Measurements from ENCODE around the gene TBCE.

Gene TBCE, protein sequence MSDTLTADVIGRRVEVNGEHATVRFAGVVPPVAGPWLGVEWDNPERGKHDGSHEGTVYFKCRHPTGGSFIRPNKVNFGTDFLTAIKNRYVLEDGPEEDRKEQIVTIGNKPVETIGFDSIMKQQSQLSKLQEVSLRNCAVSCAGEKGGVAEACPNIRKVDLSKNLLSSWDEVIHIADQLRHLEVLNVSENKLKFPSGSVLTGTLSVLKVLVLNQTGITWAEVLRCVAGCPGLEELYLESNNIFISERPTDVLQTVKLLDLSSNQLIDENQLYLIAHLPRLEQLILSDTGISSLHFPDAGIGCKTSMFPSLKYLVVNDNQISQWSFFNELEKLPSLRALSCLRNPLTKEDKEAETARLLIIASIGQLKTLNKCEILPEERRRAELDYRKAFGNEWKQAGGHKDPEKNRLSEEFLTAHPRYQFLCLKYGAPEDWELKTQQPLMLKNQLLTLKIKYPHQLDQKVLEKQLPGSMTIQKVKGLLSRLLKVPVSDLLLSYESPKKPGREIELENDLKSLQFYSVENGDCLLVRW

DNA sequence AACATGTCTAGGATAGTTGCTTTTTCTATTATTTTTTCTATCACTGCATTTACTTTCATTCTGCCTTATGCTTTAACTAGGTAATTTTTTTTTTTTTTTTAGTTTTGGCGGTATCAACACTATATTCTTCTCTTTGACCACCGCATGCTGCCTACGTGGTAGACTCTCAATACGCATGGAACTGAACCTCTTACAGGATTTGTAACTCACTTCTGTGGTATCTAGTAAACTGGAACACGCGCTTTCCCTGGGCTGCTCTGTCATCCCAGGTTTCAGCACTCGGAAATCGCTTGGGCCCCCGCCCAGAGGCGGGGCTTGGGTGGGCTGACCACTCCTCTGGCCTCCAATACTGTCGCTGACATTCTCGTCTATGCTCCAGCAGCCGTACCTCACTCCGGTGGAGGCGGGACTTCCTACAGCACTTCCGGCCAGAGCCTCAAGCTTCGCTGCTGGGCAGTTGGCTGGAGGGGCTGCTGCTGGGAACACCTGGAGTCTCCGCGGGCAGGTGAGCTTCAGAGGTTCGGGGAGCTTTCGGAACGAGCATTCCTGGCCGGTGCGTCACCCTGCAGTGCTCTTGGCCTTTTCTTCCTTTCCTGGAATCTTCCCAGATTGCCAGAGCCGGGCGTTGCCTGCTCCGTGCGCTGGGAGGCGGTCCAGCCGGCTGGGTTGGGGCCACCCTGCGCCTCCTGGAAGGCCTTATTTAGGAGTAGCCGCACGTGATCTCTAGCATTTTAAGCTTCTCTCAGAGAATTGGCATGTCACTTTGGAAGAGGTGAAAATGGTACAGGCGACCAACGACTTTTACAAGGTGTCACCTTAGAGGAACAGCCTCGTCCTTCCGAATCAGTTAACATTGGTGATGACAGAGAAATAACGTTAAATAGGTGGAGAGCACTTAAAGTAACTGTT lies at the start of gene TBCE:
TBCE (plus strand) TSS at position 428 of the 909 bp plus-strand sequence. CDS start 12,623 bp downstream, outside the sequence.
- DNase-seq = peak; percentile 99

DNA sequence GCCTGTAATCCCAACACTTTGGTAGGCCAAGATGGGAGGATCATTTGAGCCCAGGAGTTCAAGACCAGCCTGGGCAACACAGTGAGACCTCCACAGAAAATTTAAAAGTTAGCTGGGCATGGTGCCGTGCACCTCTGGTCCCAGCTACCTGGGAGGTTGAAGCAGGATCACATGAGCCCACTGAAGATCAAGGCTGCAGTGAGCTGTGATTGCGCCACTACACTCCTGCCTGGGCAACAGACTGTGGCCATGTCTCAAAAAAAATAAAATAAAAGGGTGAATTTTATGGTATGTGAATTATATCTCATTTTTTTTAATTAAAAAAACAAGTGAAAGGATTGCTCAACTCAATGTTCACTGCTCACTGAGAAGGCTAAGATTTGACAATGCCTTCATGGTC lies 48.0 kb upstream of the TBCE start:
- DNase-seq = no peak

DNA sequence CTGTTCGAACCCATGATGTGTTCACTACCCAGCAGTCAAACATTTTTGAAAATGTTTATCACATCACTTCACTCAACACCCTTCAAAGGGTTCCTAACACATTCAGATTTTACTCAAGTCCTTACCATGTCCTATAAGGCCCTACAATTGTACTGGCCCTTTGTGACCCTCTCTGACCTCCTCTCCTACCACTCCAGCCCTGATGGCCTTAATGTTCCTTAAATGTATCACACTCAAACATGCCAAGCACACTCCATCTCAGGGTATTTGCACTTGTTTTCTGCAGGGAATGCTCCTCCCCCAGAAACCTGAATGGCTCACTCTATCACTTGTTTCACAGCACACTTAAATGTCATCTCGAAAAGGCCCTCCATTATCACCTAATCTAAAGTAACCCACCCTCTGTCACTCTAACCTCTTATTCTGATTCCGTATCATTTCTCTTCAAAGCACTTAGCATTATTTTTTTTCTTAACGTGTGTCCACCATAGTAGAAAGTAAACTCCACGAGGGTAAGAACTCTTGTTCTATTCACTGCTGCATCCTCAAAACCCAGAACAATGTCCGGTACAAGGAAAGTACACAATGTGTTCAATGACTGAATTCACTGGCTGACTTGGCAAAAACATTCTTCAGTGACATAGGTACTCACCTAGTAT lies 46.6 kb upstream of the TBCE start:
- DNase-seq = no peak

DNA sequence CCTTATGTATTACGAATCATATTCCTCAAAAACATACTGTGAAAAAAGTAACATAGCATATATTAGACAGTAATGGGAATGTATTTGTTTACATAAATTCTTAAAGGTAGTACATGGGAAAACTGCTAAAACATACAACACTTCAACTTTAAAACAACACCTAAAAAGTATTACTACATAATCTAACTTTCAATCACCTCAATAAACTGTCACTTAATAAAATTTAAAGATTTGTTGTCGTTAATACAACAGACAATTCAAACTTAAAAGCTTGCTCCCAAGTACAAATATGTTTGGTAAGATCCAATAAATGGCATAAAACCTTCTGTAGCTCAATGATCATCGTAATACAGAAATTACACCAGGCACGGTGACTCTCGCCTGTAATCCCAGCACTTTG lies 42.9 kb upstream of the TBCE start:
- no peak for DNase-seq

DNA sequence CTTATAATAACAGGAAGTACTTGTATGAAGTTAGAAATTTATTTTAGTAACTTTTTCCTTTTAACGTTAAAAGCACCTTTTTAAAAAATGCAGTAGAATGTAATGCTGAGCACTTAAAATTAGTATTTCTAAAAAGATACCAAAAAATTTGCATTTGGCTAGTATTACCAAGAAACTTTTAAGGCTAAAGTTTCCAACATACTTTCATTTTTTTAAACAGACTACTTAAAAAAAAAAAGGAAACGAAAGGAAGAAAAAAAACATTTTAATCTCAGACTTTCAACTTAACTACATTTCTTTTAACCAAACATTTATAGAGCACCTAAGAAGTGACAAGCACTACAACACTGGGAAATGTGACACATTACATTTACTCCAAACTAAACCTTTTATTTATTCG lies 42.1 kb upstream of the TBCE start:
- DNase-seq = no peak

DNA sequence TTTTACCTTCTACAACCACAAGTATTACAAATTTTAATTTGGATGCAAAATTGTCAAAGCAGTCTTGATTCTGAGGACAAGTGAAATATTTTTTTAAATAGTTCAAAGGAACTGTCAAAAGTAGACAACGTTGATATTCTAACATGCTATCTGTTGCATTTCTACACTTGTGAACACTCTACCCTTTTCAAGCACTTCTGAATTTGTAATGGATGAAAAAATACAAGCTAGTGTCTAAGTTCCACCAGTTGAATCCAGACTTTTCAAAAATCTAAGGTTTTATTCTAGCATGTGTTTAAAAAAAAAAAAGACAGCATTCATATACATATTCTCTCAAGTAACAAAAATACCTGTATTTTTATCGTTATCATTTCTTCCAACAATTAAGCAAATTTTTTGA lies 41.4 kb upstream of the TBCE start:
- DNase-seq = no peak

DNA sequence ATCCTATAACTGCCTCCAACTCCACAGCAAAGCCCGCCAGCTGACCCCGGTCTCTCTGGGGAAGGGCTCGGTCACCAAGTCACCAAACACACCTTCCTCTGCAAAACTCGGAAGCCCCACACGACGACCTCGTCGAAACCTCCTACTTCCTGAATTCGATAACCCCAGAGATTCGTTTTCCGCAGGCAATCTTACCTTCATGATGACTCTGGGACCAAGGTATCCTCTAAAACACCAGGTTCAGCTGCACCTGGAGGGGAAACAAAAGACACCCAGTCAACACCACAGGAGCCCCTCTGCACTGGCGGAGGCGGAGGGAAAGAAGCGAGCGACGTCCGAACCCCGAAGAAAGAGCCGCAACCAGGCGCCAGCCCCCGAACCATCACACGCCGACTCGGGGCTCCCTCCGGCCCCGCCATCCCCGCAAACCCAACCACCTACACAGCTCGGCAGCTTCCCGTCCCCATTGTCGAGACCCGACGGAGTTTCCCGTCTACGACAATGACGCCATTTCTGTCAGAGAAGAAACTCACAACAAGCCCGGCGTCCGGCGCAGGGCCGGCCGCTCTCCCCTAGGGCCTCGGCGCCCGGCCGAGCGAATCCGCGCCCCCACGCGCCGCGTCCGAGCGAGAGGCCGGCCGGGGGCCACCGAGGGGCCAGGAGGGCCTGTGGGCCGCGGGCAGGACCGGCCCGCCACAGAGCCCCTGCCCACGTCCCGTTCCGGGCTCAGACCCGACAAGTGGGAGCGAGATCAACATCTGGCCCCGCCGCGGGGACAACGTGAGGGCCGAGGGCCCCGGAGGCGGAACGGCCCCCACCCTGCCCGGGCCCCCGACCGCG lies 40.3 kb upstream of the TBCE start:
- no peak for DNase-seq

DNA sequence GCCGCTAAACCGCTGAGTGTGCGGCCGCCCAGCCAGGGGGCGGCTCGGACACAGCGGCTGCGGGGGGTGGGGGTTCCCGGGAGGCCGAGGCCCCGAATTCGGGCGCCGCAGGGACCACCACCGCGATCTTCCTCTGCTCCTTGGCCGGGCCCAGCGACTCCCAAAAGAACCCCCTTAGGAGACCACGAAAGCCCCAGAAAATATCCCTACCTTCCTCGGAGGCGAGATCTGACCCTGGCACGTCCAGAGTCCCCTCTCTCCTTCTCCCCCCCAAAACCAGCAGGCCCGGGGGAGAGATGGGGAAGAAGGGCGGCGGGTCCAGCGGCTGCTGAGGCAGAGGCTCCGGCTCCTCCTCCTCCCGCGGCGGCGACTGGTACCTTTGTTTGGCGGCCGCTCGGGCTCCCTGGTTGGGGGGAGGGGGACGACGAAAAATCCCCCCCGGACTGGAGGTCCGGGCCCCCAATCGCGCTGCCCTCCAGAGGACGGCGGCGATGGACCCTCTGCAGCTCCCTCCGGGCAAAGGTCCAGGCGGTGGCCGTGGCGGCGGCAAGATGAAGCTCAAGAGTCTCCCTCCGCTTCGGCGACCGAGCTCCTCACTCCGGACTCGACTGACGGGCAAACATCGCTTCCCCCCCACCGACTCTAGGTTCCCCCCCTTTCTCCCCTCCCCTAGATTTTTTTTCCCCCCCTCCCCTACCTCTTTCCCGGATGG lies 39.5 kb upstream of the TBCE start, which contains the start of gene ARID4B:
ARID4B (minus strand) TSS at position 621 of the 712 bp plus-strand sequence. CDS start 1,260 bp downstream, outside the sequence.
- DNase-seq = no peak

DNA sequence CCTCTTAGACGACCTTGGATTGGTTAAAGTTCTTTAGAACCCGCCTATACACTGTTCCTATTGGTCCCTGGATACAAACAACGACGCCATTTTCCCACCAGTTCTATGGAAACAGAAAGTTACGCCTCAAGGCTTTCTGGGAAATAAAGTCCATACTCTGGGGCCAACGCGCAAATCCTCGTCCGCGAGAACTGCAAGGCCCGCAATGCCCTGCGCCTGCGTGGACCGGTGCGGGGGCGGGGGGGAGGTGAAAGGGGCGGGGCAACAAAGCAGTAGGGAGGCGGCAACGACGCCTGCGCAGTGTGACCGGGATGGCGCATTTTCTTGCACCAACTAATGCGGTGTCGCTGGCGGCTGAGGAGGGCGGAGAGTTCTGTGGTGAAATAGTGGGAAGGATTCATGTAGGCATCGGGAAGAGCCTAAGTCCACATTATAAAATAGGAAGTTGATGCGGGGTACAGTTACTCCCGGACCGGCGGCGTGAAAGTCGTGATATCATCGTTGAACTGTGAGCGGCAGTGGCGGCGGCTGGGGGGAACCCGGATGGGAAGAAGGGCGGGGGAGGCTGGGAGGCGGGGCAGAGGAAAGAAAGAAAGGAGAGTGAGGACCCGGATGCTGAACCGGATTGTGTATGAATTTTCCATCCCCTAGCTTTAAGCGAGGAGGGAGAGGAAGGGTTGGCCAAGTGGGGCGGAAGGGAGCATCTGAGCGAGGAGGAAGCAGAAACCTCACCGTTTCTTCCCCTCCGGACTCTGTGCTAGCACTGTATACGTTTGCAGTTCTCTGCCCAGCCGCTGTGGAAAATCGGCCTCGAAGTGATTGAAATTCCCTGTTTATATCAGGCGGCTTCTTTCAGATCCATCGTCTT lies 38.7 kb upstream of the TBCE start, which contains the start of gene GGPS1:
GGPS1 (plus strand) TSS at position 300 of the 868 bp plus-strand sequence. CDS start 6,695 bp downstream, outside the sequence.
- peak; percentile 100 for DNase-seq

DNA sequence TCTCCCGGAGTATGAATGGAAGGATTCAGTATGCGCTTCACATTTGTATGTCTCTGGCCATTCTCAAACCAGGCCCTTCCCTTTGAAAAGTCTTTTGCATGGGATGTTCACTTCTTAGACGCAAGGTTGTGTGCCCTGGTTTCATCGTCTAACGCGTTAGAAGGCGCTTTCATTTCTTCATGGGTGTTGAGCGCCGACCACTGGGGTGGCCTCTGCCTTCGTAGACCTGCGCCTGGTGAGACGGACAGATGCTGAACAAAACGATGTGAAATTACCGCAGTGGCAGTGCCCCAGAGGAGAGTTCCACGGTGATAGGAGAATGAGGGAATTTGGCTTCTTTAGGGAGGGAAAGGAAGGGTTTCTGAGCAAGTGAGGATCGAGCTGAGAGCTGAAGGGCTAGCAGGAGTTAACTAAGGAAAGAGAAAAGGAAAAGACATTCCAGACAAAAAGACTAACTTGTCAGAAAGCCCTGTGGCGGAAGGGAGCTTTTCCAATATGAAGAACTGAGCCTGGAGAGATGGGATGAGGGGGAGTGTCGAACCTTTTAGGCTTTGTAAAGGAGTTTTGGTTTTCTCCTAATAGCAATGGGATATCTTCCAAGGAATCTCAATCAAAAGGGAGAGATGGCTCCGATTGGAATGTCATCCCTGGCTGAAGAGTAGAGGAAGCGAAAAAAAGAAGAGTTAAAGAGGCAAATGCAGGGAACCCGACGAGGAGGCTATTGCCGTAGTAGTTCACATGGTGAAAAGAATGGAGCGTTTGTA lies 37.9 kb upstream of the TBCE start:
- DNase-seq = no peak

DNA sequence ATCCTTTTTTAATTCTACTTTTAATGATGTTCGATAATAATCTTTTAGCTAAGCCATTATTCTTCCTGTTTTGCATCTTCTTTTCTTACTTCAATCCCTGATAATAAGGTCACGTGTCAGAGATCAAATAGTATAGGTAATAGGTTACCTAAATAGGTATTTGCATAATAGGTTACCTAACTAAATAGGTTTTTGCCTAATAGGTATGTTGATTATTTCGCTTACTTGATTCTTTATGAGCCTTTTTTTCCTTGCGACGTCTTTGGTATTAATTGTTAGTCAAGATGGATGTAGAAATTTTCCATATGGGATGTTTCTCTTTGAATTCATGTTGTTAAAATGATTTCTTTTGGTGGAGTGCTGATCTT lies 36.3 kb upstream of the TBCE start:
- no peak for DNase-seq

DNA sequence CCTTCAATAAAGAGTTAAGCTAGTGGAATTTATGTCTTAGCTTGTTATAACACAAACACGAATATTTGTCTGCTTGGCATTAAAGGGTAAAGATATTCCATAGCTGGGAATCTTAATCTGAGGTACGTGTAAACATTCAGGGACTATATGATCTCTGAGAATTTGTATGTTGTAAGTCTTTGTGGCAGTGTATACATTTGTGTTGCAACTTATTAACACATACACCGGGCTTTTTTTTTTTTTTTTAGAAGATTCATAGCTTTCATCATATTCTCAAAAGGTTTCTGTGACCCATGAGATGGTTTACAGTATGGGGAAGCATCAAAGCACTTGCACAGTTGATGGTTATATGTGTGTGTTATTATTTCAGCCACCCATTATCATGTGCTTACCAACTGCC lies 35.8 kb upstream of the TBCE start:
- no peak for DNase-seq

DNA sequence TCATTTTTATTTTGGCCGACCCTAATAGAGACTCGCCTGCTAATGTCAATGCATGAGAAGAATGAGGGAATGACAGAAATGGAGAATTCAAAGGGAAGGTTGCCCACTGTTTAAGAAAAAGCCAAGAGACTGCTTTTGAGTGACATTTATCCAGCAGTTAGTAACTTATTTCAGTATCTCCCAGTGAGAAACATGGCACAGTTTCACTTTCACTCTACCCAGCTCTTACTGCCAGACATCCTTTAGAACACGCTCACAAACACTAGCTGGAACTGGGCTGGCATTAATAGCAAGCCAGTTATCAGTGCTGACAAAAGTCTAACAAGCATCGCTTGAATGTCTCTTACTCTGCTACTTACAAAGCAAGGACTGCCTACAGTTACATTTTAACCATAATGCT lies 30.3 kb upstream of the TBCE start:
- no peak for DNase-seq

DNA sequence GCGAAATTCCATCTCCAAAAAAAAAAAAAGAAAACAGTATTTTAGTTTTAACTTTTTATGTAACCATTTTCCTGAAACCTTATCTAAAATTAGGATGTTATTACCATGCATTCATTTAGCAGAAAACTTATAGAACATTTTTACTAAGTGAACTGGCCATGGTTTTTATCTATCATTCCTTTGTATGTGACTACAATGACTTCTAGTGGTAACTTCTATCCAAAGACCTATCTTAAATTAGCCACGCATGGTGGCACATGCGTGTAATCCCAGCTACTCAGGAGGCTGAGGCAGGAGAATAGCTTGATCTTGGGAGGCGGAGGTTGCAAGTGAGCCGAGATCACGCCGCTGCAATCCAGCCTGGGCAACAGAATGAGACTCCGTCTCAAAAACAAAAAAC lies 27.5 kb upstream of the TBCE start:
- DNase-seq = no peak

DNA sequence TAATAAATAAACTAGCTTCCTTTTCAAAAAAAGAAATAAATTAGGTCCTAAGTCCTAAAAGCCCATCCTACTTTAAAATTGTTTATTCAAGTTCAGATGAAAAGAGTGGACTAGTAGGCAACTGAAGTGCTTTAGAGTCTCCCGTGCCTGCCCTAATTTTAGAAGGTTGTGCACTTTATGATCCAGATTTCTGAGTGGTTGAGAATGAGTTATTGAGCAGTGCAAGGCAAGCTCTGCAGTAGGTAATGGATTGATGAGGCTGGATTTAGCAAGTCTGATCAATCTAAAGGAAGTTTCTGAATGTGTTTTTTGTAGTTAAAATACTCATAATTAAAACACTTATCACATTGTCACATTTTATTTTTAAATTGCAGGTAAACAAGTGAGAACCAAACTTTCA lies 25.9 kb upstream of the TBCE start:
- no peak for DNase-seq

DNA sequence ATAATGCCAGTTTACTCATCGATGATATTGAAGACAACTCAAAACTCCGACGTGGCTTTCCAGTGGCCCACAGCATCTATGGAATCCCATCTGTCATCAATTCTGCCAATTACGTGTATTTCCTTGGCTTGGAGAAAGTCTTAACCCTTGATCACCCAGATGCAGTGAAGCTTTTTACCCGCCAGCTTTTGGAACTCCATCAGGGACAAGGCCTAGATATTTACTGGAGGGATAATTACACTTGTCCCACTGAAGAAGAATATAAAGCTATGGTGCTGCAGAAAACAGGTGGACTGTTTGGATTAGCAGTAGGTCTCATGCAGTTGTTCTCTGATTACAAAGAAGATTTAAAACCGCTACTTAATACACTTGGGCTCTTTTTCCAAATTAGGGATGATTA lies 25.2 kb upstream of the TBCE start:
- no peak for DNase-seq

DNA sequence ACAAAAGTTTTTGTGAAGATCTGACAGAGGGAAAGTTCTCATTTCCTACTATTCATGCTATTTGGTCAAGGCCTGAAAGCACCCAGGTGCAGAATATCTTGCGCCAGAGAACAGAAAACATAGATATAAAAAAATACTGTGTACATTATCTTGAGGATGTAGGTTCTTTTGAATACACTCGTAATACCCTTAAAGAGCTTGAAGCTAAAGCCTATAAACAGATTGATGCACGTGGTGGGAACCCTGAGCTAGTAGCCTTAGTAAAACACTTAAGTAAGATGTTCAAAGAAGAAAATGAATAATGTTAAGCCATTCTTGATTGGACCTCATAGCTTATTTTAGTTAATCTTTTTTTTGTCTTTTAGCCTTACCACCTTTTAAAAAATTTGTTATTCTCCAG lies 24.8 kb upstream of the TBCE start:
- DNase-seq = no peak

DNA sequence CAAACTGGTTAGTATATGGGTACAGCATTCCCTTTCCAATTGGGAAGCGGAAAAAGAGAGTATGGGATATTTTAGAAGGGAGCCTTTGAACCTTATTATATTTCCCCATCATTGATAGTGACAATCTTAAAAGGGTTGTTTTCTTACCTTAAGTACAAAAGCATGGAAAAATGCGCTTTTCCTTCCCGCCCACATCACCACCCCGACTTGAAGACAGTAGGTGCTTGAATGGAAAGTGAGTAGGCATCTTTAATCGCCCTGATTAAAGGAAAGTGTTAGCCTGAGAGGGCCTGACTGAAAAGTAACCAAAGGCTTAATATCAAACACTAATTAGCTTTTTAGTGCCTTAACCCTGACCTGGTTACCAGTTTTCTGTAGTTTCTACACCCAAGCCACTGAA lies 23.5 kb upstream of the TBCE start:
- no peak for DNase-seq

DNA sequence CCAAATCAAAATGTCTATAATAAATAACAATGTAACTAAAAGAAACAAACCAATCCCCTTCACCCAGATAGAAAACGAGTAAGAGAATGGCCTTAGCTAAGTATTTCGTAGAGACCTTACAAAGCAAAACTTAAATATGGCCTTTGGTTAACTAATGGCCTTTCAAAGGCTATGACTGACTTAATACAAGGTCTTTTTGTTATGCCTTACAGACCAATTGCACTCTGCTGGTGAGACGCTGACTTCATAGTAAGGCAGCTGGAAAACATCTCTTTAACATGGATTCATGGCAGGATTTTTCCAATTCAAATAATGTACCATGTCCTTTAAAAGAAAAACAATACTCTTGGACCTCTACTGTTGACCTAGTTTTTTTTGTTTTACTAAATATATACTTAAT lies 15.8 kb upstream of the TBCE start:
- DNase-seq = no peak

DNA sequence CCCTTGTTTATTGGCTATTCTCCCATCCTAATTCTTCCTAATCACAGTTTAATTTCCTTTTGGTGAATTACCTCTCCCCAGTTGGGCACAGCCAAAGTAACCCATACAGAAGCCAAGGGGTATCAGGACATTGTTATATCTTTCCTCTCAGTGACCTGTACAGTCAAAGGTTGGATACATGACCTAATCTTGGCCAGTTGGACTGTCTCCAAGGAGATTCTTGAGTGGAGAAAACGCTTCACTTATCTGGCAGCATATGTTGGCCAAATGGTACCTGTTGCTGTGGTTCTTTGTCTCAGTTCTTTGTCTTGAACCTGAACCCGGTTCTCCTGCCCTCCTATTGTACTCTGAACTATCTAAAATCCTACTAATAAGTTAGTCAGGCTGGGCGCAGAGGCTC lies 15.3 kb upstream of the TBCE start:
- no peak for DNase-seq
